ENCODE data around the gene CDK8. TPM values are rescaled to one million over a fixed set of nuclear protein-coding genes. Genes with fewer than 3 reads are reported as not detected.

CDK8 gene
- total RNA-seq, 1 donor from 2014 or later: 11.1 TPM

DNA sequence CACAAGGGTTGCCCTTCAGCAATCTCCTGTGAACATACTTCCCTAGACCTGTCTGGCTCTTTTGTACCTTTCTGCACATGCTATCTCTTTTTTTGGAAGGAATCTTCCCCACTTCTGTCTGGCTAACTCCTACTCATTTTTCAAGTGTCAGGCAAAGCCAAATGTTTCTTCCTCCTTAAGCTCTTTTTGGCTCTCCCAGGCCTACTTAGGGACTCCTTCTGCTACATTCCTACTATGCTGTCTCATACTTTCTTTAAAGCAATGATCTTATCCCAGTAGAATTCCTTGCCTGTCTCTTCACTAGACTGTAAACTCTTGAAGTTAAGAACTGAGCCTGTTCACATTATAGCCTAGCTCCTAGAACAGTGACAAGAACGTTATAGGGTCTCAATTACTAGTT lies 188.6 kb downstream of the CDK8 start:
- intact Hi-C loops (cut with micrococcal nuclease): no loop called here
- H3K27me3 ChIP-seq (ENCODE audit: low read depth): no peaks in the 10 kb centered on the region

DNA sequence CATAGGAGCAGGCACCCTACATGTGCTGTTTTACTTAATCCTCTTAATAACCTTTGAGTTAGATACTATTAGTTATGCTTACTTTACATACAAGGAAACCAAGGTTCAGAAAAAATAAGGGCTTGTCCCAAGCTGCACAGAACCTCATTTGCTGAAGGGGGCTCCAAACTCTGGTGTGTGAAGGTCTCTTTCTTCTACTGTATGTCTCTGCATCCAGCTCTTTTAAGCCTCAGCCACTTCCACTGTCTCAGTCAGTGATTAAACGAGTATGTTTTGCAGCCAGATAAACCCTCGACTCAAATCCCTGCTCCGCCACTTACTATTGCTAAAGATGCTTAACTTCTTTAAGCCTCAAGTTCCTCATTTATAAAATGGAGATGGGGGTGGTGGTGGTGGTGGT lies 191.2 kb downstream of the CDK8 start:
- intact Hi-C loops (cut with micrococcal nuclease): no loop called here
- Histone ChIP-seq H3K36me3 (no peaks in the 10 kb centered on the region), H3K27me3 (ENCODE audit: low read depth) (peaks cover 3% of the 10 kb centered on the region), H3K9me3 (replicated peaks) (peaks cover 7% of the 10 kb centered on the region), H3K4me3 (no peak overlapping the region), H3K27ac (replicated peaks) (no peak overlapping the region), H3K4me1 (no peaks in the 10 kb centered on the region)
- DNase-seq: no peak
- TF ChIP-seq, protein P1, sequence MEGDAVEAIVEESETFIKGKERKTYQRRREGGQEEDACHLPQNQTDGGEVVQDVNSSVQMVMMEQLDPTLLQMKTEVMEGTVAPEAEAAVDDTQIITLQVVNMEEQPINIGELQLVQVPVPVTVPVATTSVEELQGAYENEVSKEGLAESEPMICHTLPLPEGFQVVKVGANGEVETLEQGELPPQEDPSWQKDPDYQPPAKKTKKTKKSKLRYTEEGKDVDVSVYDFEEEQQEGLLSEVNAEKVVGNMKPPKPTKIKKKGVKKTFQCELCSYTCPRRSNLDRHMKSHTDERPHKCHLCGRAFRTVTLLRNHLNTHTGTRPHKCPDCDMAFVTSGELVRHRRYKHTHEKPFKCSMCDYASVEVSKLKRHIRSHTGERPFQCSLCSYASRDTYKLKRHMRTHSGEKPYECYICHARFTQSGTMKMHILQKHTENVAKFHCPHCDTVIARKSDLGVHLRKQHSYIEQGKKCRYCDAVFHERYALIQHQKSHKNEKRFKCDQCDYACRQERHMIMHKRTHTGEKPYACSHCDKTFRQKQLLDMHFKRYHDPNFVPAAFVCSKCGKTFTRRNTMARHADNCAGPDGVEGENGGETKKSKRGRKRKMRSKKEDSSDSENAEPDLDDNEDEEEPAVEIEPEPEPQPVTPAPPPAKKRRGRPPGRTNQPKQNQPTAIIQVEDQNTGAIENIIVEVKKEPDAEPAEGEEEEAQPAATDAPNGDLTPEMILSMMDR (IDR thresholded peaks at IDR 0.05; ENCODE audit: borderline replicate concordance): no peak

More for the DNA sequence above, 188.6 kb downstream of the CDK8 start:
- no peak overlapping the region for H3K4me3 ChIP-seq
- no peaks in the 10 kb centered on the region for H3K4me1 ChIP-seq
- H3K9me3 ChIP-seq (replicated peaks): peaks cover 24% of the 10 kb centered on the region
- peak overlapping the region; percentile 14 for H3K27ac ChIP-seq (replicated peaks)
- no peak for DNase-seq
- TF ChIP-seq, protein P1 (IDR thresholded peaks at IDR 0.05; ENCODE audit: borderline replicate concordance): no peak
- H3K36me3 ChIP-seq: no peaks in the 10 kb centered on the region

GRCh38 chr13:26446751-26447150 lies 192.8 kb downstream of the CDK8 start:
- H3K27me3 ChIP-seq (ENCODE audit: low read depth): peaks cover 3% of the 10 kb centered on the region
- no peaks in the 10 kb centered on the region for H3K4me1 ChIP-seq
- H3K36me3 ChIP-seq: no peaks in the 10 kb centered on the region
- TF ChIP-seq, protein P1 (IDR thresholded peaks at IDR 0.05; ENCODE audit: borderline replicate concordance): no peak
- DNase-seq: no peak
- no peak overlapping the region for H3K27ac ChIP-seq (replicated peaks)
- intact Hi-C loops (cut with micrococcal nuclease): no loop called here
- H3K9me3 ChIP-seq (replicated peaks): peaks cover 24% of the 10 kb centered on the region
- no peak overlapping the region for H3K4me3 ChIP-seq

DNA sequence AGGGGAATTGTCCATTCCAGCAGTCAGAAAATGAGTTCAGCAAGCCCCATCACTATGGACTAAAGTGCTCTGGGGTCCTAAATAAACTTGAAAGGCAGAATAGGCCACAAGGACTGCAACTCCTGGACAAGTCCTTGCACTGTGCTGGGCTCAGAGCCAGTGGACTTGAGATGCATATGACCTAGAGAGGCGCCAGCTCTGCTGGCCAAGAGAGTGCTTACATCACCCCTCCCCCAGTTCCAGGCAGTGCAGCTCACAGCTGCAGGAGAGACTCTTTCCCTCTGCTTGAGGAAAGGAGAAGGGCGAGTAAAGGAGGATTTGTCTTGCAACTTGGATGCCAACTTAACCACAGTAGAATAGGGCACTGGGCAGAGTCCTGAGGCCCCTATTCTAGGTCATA lies 194.1 kb downstream of the CDK8 start:
- intact Hi-C loops (cut with micrococcal nuclease): no loop called here

GRCh38 chr13:26449063-26449848 lies 195.3 kb downstream of the CDK8 start:
- DNase-seq: no peak
- TF ChIP-seq, protein P1 (IDR thresholded peaks at IDR 0.05; ENCODE audit: borderline replicate concordance): no peak
- Histone ChIP-seq H3K4me3 (no peak overlapping the region), H3K36me3 (no peaks in the 10 kb centered on the region), H3K27ac (replicated peaks) (no peak overlapping the region), H3K4me1 (no peaks in the 10 kb centered on the region), H3K27me3 (ENCODE audit: low read depth) (peaks cover 3% of the 10 kb centered on the region), H3K9me3 (replicated peaks) (peaks cover 30% of the 10 kb centered on the region)
- intact Hi-C loops (cut with micrococcal nuclease): no loop called here

More for the DNA sequence above, 194.1 kb downstream of the CDK8 start:
- TF ChIP-seq, protein P1 (IDR thresholded peaks at IDR 0.05; ENCODE audit: borderline replicate concordance): no peak
- H3K9me3 ChIP-seq (replicated peaks): peaks cover 30% of the 10 kb centered on the region
- no peak overlapping the region for H3K4me3 ChIP-seq
- H3K27me3 ChIP-seq (ENCODE audit: low read depth): peaks cover 3% of the 10 kb centered on the region
- H3K27ac ChIP-seq (replicated peaks): no peak overlapping the region
- H3K36me3 ChIP-seq: no peaks in the 10 kb centered on the region
- no peaks in the 10 kb centered on the region for H3K4me1 ChIP-seq
- DNase-seq: no peak

Other genes starting within 250 kb of the CDK8 start
- 0.22 TPM for gene SHISA2, start 202.1 kb upstream of the CDK8 start, total RNA-seq
- gene RNF6, start 31.8 kb upstream of the CDK8 start, total RNA-seq: 20.6 TPM

Data from left ventricle myocardium inferior (tissue), 1 donor.